GM12801 (cell line): Measurements from ENCODE around the gene CSNK1D.

ENCODE experiments used
- CTCF ChIP-seq: IDR thresholded peaks from one replicate; pipeline ENCODE4 v1.5.1; 2011; ENCODE audit warnings: control low read depth; ENCODE audit not compliant: insufficient read length; ENCODE audit errors: extremely low read depth

The CSNK1D gene

GRCh38 chr17:82266142-82266541 is 7.4 kb downstream of the CSNK1D start:
- TF ChIP-seq CTCF, result no peak

DNA sequence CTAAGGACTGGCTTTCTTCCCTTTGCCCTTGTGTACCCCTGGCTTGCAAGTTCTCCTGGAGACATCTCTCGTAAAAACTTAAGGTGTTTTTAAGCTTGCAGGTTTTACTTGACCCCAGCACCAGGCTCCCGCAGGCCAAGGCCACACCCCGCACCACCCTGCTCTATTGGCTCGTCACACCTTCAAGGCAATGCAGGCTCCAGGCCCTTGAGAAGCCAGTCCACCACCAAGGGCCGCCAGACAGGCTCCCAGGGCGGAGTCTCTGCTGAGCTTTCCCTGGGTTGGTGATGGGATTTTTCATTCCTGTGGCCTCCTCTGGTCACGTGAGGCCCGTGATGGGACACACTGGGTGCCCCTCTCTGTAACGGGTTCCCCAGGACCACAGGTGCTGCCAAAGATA is 9.9 kb downstream of the CSNK1D start:
- TF ChIP-seq CTCF, result no peak

GRCh38 chr17:82262344-82262743 is 11.2 kb downstream of the CSNK1D start:
- TF ChIP-seq CTCF, result no peak

DNA sequence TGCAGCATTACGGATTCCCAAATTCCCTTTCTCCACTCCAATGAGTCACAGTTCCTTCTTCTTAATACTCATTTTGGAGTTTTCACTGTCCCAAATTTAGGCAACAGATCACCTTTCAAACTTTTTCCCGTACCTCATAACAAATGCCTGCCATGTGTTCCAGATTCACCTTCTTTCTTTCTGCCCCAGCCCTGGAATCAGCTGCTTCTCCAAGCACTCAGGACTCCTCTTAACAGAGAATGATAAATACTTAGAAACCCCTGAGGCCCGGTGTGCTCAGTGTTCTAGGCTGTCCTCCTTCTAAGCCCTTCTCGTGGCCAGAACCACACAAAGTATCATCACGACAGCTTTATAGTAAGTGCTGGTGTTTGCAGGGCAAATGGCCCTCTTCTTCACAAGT is 14.9 kb downstream of the CSNK1D start:
- no peak for TF ChIP-seq CTCF

DNA sequence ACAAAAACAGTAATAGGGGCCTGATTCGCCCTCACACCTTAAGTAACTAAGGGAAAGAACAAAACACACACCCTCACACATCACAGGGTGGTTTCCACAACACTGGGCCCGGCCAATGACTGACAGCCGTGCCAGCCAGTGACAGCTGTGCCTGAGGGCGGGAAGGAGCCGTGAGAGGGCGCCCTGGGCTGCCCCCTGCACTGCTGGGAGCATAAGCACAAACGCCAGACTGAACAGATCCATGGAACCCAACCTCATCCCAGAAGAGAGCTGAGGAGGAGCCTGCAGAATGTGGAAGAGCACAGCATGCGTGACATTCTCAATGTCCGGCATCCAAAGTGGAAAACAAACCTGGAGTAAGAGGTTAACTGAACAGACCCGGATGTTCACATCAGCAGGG is 16.0 kb downstream of the CSNK1D start:
- TF ChIP-seq CTCF, result no peak

DNA sequence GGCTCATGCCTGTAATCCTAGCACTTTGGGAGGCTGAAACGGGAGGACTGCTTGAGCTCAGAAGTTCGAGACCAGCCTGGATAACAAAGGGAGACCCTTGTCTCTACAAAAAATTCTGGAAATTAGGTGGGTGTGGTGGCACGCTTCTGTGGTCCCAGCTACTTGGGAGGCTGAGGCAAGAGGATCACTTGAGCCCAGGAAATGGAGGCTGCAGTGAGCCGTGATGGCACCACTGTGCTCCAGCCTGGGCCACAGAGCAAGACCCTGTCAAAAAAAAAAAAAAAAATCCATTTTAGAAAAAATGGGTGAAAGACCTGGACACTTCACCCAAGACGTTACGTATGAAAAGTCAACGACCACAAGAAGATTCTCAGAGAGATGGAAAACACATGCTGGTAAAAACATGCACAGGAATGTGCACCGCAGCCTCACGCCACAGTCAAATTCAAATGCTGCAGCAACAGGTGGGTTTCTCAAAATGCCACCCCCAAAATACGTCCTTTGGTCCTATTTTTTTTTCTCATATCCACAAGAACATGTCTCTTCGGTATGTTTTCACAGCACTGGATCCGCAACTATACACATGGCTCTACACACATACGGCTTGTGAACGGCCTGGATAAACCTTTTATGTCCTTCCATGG is 17.1 kb downstream of the CSNK1D start:
- TF ChIP-seq CTCF, result no peak

GRCh38 chr17:82255402-82255972 is 18.0 kb downstream of the CSNK1D start:
- TF ChIP-seq CTCF, result no peak
